Measurements from ENCODE around the gene TBC1D32.

DNA sequence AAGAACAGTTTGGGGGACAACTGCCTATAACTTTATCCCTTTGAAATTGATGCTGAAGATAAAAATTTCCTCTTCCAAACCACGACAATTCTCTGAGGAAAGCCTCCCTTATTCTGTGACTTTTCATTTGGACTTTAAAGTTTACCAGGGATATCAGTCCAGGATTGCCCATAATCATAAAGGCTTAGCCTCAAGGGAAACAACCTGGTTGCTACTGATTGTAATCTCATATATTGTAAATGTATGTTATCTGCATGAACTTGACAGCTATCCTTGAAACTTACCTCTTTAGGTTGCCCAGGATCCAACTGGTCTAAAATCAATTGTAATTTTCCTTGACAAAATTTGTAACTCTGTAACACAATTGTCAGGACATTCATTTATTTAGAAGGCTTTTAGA lies 23.8 kb downstream of the TBC1D32 start:
- no peak for TF ChIP-seq ZFP30 (CRISPR knock-in tag; IDR thresholded peaks at IDR 0.05)
- TF ChIP-seq, protein P1, sequence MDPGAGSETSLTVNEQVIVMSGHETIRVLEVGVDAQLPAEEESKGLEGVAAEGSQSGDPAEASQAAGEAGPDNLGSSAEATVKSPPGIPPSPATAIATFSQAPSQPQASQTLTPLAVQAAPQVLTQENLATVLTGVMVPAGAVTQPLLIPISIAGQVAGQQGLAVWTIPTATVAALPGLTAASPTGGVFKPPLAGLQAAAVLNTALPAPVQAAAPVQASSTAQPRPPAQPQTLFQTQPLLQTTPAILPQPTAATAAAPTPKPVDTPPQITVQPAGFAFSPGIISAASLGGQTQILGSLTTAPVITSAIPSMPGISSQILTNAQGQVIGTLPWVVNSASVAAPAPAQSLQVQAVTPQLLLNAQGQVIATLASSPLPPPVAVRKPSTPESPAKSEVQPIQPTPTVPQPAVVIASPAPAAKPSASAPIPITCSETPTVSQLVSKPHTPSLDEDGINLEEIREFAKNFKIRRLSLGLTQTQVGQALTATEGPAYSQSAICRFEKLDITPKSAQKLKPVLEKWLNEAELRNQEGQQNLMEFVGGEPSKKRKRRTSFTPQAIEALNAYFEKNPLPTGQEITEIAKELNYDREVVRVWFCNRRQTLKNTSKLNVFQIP (CRISPR knock-in tag; IDR thresholded peaks at IDR 0.05; ENCODE audit: borderline replicate concordance, low read depth), result no peak
- no peak for TF ChIP-seq ZFP3 (CRISPR knock-in tag; IDR thresholded peaks at IDR 0.05)
- no peak for TF ChIP-seq ARNTL (CRISPR knock-in tag; IDR thresholded peaks at IDR 0.05; ENCODE audit: borderline replicate concordance, low read depth)
- TF ChIP-seq GLIS3 (CRISPR knock-in tag; IDR thresholded peaks at IDR 0.05), result no peak
- TF ChIP-seq, protein P2, sequence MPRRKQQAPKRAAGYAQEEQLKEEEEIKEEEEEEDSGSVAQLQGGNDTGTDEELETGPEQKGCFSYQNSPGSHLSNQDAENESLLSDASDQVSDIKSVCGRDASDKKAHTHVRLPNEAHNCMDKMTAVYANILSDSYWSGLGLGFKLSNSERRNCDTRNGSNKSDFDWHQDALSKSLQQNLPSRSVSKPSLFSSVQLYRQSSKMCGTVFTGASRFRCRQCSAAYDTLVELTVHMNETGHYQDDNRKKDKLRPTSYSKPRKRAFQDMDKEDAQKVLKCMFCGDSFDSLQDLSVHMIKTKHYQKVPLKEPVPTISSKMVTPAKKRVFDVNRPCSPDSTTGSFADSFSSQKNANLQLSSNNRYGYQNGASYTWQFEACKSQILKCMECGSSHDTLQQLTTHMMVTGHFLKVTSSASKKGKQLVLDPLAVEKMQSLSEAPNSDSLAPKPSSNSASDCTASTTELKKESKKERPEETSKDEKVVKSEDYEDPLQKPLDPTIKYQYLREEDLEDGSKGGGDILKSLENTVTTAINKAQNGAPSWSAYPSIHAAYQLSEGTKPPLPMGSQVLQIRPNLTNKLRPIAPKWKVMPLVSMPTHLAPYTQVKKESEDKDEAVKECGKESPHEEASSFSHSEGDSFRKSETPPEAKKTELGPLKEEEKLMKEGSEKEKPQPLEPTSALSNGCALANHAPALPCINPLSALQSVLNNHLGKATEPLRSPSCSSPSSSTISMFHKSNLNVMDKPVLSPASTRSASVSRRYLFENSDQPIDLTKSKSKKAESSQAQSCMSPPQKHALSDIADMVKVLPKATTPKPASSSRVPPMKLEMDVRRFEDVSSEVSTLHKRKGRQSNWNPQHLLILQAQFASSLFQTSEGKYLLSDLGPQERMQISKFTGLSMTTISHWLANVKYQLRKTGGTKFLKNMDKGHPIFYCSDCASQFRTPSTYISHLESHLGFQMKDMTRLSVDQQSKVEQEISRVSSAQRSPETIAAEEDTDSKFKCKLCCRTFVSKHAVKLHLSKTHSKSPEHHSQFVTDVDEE (CRISPR knock-in tag; IDR thresholded peaks at IDR 0.05), result no peak
- TF ChIP-seq, protein P3, sequence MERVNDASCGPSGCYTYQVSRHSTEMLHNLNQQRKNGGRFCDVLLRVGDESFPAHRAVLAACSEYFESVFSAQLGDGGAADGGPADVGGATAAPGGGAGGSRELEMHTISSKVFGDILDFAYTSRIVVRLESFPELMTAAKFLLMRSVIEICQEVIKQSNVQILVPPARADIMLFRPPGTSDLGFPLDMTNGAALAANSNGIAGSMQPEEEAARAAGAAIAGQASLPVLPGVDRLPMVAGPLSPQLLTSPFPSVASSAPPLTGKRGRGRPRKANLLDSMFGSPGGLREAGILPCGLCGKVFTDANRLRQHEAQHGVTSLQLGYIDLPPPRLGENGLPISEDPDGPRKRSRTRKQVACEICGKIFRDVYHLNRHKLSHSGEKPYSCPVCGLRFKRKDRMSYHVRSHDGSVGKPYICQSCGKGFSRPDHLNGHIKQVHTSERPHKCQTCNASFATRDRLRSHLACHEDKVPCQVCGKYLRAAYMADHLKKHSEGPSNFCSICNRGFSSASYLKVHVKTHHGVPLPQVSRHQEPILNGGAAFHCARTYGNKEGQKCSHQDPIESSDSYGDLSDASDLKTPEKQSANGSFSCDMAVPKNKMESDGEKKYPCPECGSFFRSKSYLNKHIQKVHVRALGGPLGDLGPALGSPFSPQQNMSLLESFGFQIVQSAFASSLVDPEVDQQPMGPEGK (CRISPR knock-in tag; IDR thresholded peaks at IDR 0.05; ENCODE audit: borderline replicate concordance), result no peak
- TF ChIP-seq, protein P4, sequence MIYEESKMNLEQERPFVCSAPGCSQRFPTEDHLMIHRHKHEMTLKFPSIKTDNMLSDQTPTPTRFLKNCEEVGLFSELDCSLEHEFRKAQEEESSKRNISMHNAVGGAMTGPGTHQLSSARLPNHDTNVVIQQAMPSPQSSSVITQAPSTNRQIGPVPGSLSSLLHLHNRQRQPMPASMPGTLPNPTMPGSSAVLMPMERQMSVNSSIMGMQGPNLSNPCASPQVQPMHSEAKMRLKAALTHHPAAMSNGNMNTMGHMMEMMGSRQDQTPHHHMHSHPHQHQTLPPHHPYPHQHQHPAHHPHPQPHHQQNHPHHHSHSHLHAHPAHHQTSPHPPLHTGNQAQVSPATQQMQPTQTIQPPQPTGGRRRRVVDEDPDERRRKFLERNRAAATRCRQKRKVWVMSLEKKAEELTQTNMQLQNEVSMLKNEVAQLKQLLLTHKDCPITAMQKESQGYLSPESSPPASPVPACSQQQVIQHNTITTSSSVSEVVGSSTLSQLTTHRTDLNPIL (CRISPR knock-in tag; IDR thresholded peaks at IDR 0.05; ENCODE audit: low read depth), result no peak
- no peak for TF ChIP-seq ZC3H10 (CRISPR knock-in tag; IDR thresholded peaks at IDR 0.05)
- no peak for TF ChIP-seq OSR1 (CRISPR knock-in tag; IDR thresholded peaks at IDR 0.05)
- TF ChIP-seq ESRRG (CRISPR knock-in tag; IDR thresholded peaks at IDR 0.05), result no peak
- TF ChIP-seq TCF4 (CRISPR knock-in tag; IDR thresholded peaks at IDR 0.05; ENCODE audit: borderline replicate concordance), result no peak
- no peak for TF ChIP-seq ZNF70 (CRISPR knock-in tag; IDR thresholded peaks at IDR 0.05)
- TF ChIP-seq RARB (CRISPR knock-in tag; IDR thresholded peaks at IDR 0.05), result no peak
